GM19452 (cell line): Measurements from ENCODE around the gene MRM1.

Experiments used
- ATAC-seq: cut with Tn5 transposase; IDR thresholded peaks from one replicate; pipeline ENCODE4 v1.9.1; 2021; ENCODE audit not compliant: unreplicated experiment

The MRM1 gene

DNA sequence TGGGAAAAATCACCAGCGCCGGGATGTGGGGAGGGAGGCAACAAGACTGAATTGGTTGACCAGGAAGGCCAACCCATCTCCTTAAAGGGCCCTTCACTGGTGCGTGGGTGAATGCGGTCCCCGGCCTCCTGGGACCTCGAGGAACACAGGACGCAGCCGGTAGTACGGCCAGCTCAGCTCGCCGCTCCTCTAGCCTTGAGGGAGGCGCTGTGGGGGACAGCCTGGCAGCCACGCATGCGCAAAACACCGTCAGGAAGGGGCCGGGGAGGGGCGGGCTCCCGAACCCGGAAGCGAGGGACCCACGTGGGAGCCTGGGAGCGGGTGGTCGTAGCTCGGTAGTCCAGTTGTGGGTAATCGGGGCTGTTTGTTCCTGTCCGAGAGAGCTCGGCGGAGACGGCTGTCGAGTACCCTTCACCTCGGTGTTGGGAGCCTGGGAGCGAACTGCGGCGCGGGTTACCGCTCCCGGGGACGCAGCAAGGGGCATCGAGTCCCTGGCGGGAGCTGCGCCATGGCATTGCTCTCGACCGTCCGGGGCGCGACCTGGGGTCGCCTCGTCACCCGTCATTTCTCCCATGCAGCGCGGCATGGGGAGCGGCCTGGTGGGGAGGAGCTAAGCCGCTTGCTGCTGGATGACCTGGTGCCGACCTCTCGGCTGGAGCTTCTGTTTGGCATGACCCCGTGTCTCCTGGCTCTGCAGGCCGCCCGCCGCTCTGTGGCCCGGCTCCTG lies at the start of gene MRM1:
MRM1 (plus strand) TSS at position 281 of the 727 bp plus-strand sequence; CDS start at position 509, 228 bp downstream.
- peak; percentile 81 for ATAC-seq

GRCh38 chr17:36553459-36553858 lies 47.9 kb upstream of the MRM1 start:
- ATAC-seq = no peak

DNA sequence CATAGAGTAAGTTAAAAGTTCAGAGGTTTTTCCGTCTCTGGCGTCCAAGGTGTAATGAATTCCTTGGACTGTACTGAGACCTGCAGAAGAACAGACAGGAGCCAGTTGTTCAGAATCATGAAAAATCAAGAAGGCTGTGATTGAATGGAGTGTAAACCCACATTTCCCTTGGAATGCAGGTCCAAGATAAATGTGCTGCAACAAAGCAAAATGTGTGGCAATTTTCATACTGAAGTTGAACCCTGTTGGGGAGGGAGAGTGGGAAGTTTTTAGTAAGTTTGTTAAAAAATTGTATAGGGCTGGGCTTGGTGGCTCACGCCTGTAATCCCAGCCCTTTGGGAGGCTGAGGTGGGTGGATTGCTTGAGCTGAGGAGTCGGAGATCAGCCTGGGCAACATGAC lies 35.3 kb upstream of the MRM1 start:
- ATAC-seq = no peak

DNA sequence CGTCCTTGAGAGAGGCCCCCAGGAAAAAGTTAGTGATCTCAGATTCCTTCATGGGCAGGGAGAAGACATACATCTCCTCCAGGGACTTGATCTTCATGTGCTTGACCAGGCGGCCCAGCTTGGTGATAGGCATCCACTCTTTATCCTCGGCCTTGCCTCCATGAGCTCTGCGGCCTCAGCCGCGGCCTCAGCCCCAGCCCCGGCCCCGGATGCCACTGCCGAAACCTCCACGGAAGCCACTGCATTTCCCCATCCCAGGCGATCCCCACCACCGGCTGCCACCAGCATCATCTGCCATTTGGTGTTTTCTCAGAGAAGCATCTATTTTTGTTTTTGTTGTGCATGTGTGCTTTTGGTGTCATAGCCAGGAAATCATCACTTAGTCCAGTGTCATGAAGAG lies 26.4 kb upstream of the MRM1 start:
- ATAC-seq = no peak

GRCh38 chr17:36576793-36577192 lies 24.6 kb upstream of the MRM1 start:
- no peak for ATAC-seq

- ATAC-seq = no peak
Measured at GRCh38 chr17:36578671-36579070, 22.7 kb upstream of the MRM1 start.

GRCh38 chr17:36583787-36584186 lies 17.6 kb upstream of the MRM1 start:
- no peak for ATAC-seq

DNA sequence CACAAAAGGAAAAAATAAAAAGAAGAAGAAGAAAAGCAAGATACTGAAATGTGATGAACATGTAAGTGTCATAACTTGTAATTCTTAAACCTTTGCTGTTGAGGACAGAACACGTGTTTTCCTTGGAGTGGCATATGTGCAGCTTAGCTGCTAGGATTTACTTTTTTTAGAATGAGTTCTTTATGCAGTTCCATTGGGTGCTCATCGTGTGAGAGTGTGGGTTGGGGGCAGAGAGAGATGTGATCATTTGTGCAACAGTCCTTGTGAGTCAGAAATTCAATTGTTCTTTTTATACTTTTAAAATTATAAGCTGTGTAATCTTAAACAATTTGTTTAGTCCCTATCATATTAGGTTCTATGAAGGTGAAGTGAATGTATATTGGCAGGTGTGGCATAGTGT lies 15.2 kb upstream of the MRM1 start:
- no peak for ATAC-seq

DNA sequence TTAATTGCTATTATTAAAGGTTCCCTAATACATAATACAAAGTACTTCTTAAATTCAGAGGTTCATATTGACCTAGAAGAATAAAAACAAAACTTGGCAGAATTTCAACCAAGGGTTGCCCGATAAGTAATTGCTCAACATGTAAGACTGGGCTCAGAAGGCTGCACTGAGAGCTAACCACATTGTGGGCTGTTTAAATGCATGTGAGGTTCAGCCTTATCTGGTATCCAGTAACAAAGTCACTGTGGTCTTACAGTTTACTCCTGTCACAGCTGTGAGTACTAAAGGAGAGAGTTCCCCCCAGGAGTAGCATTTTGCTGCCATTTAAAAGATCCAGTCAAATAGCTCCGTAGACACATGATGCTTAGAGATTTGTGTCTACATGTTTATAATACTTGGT lies 11.3 kb upstream of the MRM1 start:
- ATAC-seq = no peak

DNA sequence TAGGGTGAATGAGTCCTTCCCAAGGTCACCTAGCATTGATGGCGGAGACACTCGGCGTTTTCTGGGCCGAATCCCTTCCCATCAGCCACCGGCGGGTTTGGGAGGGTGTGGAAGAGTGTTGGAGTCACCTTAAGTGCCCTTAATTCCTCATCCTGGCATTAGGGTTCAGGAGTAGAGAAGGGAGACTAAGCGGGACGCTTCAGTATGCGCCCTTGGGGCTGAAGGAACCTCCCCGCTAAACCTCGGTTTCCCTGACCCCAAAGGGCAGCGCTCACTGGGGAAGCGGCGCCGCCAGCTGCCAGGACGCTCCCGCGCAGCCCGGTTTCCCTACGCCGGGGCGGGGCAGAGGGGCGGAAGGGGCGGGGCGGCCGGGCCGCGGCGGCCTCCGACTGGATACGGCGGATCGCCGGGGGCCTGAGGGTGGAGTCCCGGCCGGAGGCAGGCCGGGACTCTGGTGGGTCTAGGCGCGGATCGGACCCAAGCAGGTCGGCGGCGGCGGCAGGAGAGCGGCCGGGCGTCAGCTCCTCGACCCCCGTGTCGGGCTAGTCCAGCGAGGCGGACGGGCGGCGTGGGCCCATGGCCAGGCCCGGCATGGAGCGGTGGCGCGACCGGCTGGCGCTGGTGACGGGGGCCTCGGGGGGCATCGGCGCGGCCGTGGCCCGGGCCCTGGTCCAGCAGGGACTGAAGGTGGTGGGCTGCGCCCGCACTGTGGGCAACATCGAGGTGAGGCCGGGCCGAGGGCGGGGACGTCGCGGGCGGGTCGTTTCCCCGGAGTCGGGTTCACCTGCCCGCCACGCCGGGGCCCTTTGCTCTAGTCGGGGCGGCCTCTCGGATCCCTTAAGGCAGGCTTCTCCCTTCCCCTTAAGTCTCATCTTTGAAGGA lies 9.7 kb upstream of the MRM1 start, which contains the start of gene DHRS11:
DHRS11 (plus strand) TSS at position 446 of the 882 bp plus-strand sequence; CDS start at position 577, 131 bp downstream.
- ATAC-seq = peak; percentile 74

GRCh38 chr17:36592316-36592715 lies 9.1 kb upstream of the MRM1 start:
- ATAC-seq = no peak

DNA sequence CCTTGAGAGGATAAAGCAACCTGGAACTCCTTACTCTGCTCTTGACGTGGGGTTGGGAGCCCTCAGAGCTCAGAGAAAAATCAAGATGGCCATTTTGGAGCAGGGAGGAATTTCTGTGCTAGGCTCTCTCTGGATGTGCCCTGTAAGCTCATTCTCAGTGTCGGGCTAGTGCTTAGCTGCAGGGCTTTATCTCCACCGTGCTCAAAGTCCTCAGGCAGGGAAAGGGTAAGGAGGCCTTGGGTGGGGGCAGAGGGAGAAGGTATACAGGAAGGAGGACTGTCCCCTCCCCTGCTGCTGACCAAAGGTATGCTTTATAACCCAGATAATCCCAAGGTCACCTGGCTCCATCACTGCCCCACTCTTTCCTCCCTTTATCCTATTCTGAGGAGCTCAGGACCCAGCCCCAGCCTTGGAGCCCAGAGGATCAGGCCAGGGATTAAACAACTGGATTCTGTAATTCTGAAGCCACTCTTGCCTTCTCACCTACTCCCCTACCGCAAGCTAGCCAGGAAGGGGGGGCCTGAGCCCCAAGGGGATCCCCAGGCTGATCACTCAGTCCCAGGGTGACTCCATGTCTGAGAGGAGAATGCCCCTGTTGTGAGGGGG lies 8.6 kb upstream of the MRM1 start:
- ATAC-seq = no peak

GRCh38 chr17:36593656-36594316 lies 7.6 kb upstream of the MRM1 start:
- no peak for ATAC-seq

GRCh38 chr17:36594626-36595401 lies 6.6 kb upstream of the MRM1 start:
- no peak for ATAC-seq

DNA sequence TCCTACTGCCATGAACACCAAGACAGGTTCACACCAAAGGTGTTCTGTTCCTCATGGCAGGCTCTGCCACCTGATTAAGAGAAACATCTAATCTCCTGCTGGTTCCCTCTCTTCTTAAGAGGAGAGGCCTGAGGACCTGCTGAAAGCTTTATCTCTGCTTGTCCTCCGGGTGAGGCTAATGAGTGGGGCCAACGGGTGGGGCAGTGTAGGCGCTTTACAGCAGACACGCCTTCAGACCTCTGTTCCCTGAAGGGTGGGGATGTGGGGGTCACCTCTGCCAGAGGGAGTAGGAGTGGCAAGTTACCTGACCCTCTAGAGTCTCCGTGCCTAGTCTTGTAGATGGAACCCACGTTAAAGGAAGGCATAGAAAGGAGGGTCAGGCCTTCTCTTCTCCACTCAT lies 4.2 kb upstream of the MRM1 start:
- no peak for ATAC-seq

- ATAC-seq = no peak
Measured at GRCh38 chr17:36597866-36598777, 3.3 kb upstream of the MRM1 start.

- no peak for ATAC-seq
Measured at GRCh38 chr17:36598951-36599401, 2.4 kb upstream of the MRM1 start.

DNA sequence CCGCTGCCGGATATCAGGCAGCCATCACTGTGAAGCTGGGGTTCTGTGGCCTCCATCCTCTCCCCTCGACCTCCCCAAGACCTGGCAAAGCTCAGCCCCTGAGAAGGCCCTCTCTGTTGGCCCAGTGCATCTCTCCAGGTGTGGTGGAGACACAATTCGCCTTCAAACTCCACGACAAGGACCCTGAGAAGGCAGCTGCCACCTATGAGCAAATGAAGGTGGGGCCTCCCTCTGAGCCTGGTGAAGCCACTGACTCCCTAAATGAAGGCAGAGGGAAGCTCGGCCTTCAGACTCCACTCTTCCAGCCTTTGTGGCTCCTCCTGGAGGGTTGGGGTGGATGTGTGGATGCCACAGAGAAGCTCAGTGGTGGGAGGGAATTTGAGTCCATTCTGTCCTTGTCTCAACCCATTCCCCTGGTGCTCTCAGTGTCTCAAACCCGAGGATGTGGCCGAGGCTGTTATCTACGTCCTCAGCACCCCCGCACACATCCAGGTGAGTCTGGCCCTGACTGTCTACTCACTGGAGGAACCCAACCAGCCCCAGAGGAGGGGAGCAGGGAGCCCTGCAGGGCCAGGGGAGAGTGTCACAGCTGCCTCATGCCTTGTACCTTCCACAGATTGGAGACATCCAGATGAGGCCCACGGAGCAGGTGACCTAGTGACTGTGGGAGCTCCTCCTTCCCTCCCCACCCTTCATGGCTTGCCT lies 1.7 kb upstream of the MRM1 start:
- no peak for ATAC-seq

DNA sequence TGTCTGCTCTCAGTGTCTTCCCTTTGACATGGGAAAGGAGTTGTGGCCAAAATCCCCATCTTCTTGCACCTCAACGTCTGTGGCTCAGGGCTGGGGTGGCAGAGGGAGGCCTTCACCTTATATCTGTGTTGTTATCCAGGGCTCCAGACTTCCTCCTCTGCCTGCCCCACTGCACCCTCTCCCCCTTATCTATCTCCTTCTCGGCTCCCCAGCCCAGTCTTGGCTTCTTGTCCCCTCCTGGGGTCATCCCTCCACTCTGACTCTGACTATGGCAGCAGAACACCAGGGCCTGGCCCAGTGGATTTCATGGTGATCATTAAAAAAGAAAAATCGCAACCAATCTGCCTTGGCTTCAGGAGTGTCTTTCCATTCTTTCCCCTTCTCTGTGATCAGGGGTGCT lies 918 bp upstream of the MRM1 start:
- ATAC-seq = no peak
